Chondrocyte (in vitro differentiated cells): ENCODE results near the gene ANAPC10. TPM values are rescaled to one million over a fixed set of nuclear protein-coding genes. Genes with fewer than 3 reads are reported as not detected.
"Not testable (repeated sequence)": the region's sequence is repeated elsewhere in the genome, so short reads cannot be mapped to it uniquely, and the experiment has no call there.

Experiments
- DNase-seq: peaks from one replicate; pipeline ENCODE4 v3.0.0; 2021; ENCODE audit warnings: mixed read lengths, low spot score
- H3K27ac Mint-ChIP-seq: one replicate; pipeline ENCODE4 v1.8.0; 2021; ENCODE audit warnings: mild to moderate bottlenecking, moderate library complexity, mixed read lengths; ENCODE audit not compliant: unreplicated experiment
- H3K27me3 Mint-ChIP-seq: 2 replicates; pipeline ENCODE4 v1.8.0; 2021; ENCODE audit warnings: low read depth, mixed read lengths
- H3K36me3 Mint-ChIP-seq: 2 replicates; pipeline ENCODE4 v1.8.0; 2021; ENCODE audit warnings: low read depth, mixed read lengths
- H3K4me1 Mint-ChIP-seq: 2 replicates; pipeline ENCODE4 v1.8.0; 2021; ENCODE audit warnings: low read depth, mild to moderate bottlenecking, mixed read lengths
- H3K4me3 Mint-ChIP-seq: one replicate; pipeline ENCODE4 v1.8.0; 2021; ENCODE audit warnings: mild to moderate bottlenecking, moderate library complexity, mixed read lengths; ENCODE audit not compliant: unreplicated experiment
- H3K9me3 Mint-ChIP-seq: 2 replicates; pipeline ENCODE4 v1.8.0; 2021; ENCODE audit warnings: low read depth, mixed read lengths
- total RNA-seq: library from RNA; stranded (reverse); gene quantifications from 3 replicates; pipeline ENCODE4 v1.2.1, GENCODE V29; 2021
- TF ChIP-seq, protein P1 (sequence below): fragments of 200-600 bp; sonication (generic); IDR thresholded peaks from 2 replicates; pipeline ENCODE4 v1.5.0; 2021; ENCODE audit warnings: antibody characterized with exemption, mild to moderate bottlenecking, moderate library complexity

Gene ANAPC10
- total RNA-seq, 1 donor from 2014 or later: 17.7 TPM

DNA sequence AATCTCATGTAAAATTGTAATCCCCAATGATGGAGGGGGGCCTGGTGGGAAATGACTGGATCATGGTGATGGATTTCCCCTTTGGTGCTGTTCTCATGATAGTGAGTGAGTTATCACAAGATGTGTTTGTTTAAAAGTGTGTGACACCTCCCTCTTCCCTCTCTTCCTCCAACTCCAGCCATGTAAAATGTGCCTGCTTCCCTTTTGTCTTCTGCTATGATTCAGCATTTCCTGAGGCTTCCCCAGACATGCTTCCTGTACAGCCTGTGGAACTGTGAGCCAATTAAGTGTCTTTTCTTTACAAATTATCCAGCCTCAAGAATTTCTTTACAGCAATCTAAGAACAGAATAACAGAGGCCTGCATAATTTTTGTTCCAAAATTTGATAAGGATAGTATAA, 85.2 kb downstream of the ANAPC10 start:
- no peak for DNase-seq
- H3K36me3 Mint-ChIP-seq: peaks cover 12% of the 10 kb centered on the region
- peaks cover 17% of the 10 kb centered on the region for H3K9me3 Mint-ChIP-seq
- H3K27ac Mint-ChIP-seq: peak overlapping the region; percentile 98
- H3K4me3 Mint-ChIP-seq: no peak overlapping the region
- TF ChIP-seq, protein P1, sequence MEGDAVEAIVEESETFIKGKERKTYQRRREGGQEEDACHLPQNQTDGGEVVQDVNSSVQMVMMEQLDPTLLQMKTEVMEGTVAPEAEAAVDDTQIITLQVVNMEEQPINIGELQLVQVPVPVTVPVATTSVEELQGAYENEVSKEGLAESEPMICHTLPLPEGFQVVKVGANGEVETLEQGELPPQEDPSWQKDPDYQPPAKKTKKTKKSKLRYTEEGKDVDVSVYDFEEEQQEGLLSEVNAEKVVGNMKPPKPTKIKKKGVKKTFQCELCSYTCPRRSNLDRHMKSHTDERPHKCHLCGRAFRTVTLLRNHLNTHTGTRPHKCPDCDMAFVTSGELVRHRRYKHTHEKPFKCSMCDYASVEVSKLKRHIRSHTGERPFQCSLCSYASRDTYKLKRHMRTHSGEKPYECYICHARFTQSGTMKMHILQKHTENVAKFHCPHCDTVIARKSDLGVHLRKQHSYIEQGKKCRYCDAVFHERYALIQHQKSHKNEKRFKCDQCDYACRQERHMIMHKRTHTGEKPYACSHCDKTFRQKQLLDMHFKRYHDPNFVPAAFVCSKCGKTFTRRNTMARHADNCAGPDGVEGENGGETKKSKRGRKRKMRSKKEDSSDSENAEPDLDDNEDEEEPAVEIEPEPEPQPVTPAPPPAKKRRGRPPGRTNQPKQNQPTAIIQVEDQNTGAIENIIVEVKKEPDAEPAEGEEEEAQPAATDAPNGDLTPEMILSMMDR: no peak
- no peaks in the 10 kb centered on the region for H3K27me3 Mint-ChIP-seq
- peaks cover 20% of the 10 kb centered on the region for H3K4me1 Mint-ChIP-seq

DNA sequence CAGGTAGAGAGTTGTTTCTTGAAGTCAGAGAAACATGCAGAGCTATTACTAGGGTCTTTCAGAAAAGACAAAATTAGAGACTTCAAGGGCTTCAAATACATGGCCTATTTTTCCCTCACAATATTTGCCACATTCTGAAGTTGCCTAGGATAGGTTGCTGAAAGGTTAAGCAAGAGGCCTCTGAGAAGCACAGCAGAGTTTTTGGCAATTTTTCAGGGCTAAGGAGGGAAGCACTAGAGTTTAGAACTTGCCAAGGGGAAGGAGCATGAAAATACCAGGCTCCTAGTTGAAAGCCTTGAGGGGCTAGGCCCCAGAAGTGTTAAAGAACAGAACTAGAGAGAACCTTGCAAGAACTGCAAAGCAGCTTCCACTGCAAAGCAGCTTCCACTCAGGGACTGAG, 86.4 kb downstream of the ANAPC10 start:
- Mint-ChIP-seq H3K4me3 (no peak overlapping the region), H3K9me3 (peaks cover 17% of the 10 kb centered on the region), H3K36me3 (peaks cover 12% of the 10 kb centered on the region), H3K27ac (peak overlapping the region; percentile 74), H3K27me3 (no peaks in the 10 kb centered on the region), H3K4me1 (peaks cover 20% of the 10 kb centered on the region)
- no peak for DNase-seq
- TF ChIP-seq, protein P1: no peak

DNA sequence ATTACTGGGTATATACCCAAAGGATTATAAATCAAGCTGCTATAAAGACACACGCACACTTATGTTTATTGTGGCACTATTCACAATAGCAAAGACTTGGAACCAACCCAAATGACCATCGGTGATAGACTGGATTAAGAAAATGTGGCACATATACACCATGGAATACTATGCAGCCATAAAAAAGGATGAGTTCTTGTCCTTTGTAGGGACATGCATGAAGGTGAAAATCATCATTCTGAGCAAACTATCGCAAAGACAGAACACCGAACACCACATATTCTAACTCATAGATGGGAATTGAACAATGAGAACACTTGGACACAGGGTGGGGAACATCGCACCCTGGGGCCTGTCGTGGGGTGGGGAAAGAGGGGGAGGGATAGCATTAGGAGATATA, 87.7 kb downstream of the ANAPC10 start:
- not testable (repeated sequence) for H3K4me3 Mint-ChIP-seq, H3K27me3 Mint-ChIP-seq, H3K9me3 Mint-ChIP-seq, DNase-seq, H3K27ac Mint-ChIP-seq, H3K36me3 Mint-ChIP-seq
- H3K4me1 Mint-ChIP-seq: peaks cover 20% of the 10 kb centered on the region

DNA sequence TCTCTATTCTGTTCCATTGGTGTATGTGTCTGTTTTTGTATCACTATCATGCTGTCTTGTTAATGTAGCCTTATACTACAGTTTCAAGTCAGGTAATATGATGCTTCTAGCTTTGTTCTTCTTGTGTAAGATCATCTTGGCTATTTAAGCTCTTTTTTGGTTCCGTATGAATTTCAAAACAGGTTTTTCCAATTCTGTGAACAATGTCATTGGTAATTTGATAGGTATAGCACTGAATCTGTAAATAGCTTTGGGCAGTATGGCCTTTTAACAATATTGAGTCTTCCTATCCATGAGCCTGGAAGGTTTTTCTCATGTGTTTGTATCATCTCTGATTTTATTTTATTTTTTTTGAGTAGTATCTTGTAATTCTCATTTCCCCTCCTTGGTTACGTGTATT, 94.3 kb downstream of the ANAPC10 start:
- H3K27me3 Mint-ChIP-seq: no peaks in the 10 kb centered on the region
- H3K4me3 Mint-ChIP-seq: no peak overlapping the region
- DNase-seq: no peak
- peaks cover 10% of the 10 kb centered on the region for H3K9me3 Mint-ChIP-seq
- peaks cover 13% of the 10 kb centered on the region for H3K36me3 Mint-ChIP-seq
- no peaks in the 10 kb centered on the region for H3K4me1 Mint-ChIP-seq
- TF ChIP-seq, protein P1: no peak
- H3K27ac Mint-ChIP-seq: no peak overlapping the region

DNA sequence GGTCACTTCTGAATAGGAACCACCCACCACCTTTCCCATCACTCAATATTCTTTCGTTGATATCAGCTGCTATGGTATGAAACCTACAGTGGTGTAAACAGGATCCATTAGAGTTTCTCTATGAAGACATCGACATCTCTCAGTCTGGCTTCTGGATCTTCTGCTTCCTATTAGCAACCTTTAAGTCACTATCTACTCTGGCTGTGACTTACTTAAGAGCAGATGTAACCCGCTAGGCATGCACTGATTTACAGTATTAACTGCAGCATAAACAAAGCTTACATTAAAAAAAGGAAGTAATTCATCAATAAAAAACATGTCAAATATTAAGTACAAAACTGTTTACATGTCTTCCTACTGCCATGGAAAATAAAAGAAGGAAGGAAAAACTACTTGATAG, 96.4 kb downstream of the ANAPC10 start:
- Mint-ChIP-seq H3K27ac (no peak overlapping the region), H3K36me3 (peaks cover 22% of the 10 kb centered on the region), H3K9me3 (peaks cover 22% of the 10 kb centered on the region), H3K4me1 (peaks cover 14% of the 10 kb centered on the region), H3K4me3 (no peak overlapping the region), H3K27me3 (no peaks in the 10 kb centered on the region)
- no peak for DNase-seq
- TF ChIP-seq, protein P1: no peak

DNA sequence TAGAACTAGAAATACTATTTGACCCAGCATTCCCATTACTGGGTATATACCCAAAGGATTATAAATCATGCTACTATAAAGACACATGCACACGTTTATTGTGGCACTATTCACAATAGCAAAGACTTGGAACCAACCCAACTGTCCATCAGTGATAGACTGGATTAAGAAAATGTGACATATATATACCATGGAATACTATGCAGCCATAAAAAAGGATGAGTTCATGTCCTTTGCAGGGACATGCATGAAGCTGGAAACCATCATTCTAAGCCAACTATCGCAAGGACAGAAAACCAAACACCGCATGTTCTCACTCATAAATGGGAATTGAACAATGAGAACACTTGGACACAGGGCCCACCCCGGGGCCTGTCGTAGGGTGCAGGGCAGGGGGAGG, 97.3 kb downstream of the ANAPC10 start:
- Mint-ChIP-seq H3K9me3 (peaks cover 25% of the 10 kb centered on the region), H3K36me3 (peaks cover 24% of the 10 kb centered on the region), H3K4me1 (peaks cover 17% of the 10 kb centered on the region)
- not testable (repeated sequence) for H3K27me3 Mint-ChIP-seq, H3K4me3 Mint-ChIP-seq, DNase-seq, H3K27ac Mint-ChIP-seq
